ENCODE measurements around the gene OVCH1. TPM values are rescaled to one million over a fixed set of nuclear protein-coding genes. Genes with fewer than 3 reads are reported as not detected.

The OVCH1 gene
- total RNA-seq, 4 donors from 2014 or later: 0.35 to 1.0 TPM; not detected in 2

DNA sequence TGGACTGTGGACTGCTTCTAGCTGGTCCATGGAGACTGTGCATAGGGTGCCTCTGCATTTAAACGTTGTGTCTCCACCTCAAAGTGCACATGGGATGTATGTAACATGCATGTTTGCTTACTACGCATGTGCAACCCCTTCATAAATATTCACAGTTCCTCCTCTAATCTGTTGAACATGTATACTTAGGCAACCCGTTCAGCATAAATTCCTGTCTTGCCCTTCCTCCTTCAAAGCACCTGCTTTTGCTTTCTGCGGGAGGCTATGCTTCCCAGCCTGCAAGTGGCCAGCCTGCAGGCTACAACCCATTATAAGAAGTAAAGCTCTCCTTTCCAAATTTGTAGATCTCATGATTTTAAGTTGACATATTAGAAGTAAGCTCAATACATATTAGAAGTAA lies 33.0 kb upstream of the OVCH1 start:
- DNase-seq: no peak
- TF ChIP-seq, protein P1, sequence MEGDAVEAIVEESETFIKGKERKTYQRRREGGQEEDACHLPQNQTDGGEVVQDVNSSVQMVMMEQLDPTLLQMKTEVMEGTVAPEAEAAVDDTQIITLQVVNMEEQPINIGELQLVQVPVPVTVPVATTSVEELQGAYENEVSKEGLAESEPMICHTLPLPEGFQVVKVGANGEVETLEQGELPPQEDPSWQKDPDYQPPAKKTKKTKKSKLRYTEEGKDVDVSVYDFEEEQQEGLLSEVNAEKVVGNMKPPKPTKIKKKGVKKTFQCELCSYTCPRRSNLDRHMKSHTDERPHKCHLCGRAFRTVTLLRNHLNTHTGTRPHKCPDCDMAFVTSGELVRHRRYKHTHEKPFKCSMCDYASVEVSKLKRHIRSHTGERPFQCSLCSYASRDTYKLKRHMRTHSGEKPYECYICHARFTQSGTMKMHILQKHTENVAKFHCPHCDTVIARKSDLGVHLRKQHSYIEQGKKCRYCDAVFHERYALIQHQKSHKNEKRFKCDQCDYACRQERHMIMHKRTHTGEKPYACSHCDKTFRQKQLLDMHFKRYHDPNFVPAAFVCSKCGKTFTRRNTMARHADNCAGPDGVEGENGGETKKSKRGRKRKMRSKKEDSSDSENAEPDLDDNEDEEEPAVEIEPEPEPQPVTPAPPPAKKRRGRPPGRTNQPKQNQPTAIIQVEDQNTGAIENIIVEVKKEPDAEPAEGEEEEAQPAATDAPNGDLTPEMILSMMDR (IDR thresholded peaks at IDR 0.05): no peak
- TF ChIP-seq POLR2A (IDR thresholded peaks at IDR 0.05): no peak
- no peaks in the 10 kb centered on the region for H3K36me3 ChIP-seq
- no peaks in the 10 kb centered on the region for H3K4me1 ChIP-seq
- intact Hi-C loops (cut with DNase I; ENCODE audit: low total_unique reads): no loop called here
- H3K9me3 ChIP-seq: no peaks in the 10 kb centered on the region
- no peak overlapping the region for H3K4me3 ChIP-seq
- H3K27me3 ChIP-seq: peaks cover 0 to 5% of the 10 kb centered on the region in 2 donors
- H3K27ac ChIP-seq: no peak overlapping the region

DNA sequence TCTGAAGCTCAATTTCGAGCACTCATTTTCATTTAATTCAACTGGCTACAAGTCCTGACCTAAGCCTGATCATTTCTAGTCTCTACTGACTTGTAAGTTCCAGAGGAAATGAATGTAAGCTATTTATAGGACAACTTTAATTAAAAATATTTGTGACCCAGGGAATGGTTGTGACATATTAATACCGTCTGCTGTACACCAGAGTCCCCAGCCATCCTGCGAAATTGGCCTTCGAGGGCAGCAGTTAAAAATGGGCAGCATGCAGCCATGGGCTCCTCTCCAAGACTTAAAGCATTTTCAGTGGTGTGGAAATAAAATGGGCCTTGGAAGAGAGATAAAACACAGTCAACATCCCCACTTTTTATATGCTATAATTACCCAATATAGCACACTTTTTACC lies 30.7 kb upstream of the OVCH1 start:
- Histone ChIP-seq H3K27ac (no peak overlapping the region), H3K4me3 (no peak overlapping the region), H3K4me1 (no peaks in the 10 kb centered on the region), H3K27me3 (peaks cover 0 to 5% of the 10 kb centered on the region in 2 donors), H3K36me3 (no peaks in the 10 kb centered on the region), H3K9me3 (no peaks in the 10 kb centered on the region)
- intact Hi-C loops (cut with DNase I; ENCODE audit: low total_unique reads): no loop called here
- TF ChIP-seq POLR2A (IDR thresholded peaks at IDR 0.05): no peak
- TF ChIP-seq, protein P1 (IDR thresholded peaks at IDR 0.05): no peak
- DNase-seq: no peak

DNA sequence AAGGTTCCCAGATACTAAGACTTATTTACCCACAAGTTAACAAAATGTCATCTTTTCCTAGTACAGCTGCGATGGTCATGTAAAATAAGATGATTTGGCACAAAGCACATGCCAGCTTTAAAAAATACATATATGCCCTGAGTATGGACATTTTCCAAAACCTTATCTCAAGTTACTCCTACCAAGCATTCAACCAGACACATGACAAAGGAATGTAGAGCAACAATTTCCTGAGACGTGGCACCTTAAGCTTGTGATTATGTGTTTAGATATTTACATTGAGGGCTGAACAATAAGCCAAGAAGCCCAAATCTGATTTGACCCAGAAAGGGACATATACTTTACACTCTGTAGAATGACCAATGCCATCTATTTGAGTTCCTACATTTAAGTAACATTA lies 24.5 kb upstream of the OVCH1 start:
- Histone ChIP-seq H3K36me3 (no peaks in the 10 kb centered on the region), H3K4me1 (no peaks in the 10 kb centered on the region), H3K27ac (no peak overlapping the region), H3K27me3 (no peaks in the 10 kb centered on the region), H3K4me3 (no peak overlapping the region), H3K9me3 (no peaks in the 10 kb centered on the region)
- intact Hi-C loops (cut with DNase I; ENCODE audit: low total_unique reads): no loop called here
- no peak for DNase-seq
- no peak for TF ChIP-seq POLR2A (IDR thresholded peaks at IDR 0.05)
- TF ChIP-seq, protein P1 (IDR thresholded peaks at IDR 0.05): no peak

DNA sequence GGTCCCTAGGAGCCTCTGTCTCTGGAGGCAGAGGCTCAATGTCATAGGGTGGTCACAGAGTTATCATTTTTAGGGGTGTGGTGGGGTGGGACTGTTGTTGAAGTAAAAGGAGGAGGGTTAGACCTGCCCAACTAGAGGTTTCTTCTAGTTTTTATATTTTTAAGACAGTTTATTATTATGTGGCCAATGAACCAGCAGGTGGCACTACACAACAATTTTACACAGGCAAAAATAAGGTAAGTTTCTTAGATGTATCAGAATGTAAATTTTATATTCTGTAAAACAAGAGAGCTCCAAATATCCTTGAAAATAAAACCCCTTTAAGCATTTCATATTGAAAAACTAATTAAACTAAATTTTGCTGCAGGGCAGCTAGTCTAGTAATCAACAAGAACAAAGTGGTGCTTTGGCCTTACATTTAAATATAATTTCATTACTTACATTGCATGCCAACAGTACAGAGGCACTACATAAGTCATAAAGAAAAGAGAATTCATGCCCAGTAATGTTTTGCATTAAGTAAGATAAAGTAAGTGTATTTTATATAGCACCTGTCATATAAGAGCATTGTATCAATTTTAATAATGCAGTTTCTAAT lies 22.2 kb upstream of the OVCH1 start:
- H3K27ac ChIP-seq: no peak overlapping the region
- H3K27me3 ChIP-seq: no peaks in the 10 kb centered on the region
- intact Hi-C loops (cut with DNase I; ENCODE audit: low total_unique reads): no loop called here
- H3K36me3 ChIP-seq: no peaks in the 10 kb centered on the region
- no peak overlapping the region for H3K4me3 ChIP-seq
- peak in 1 of 2 donors; percentile 23 for DNase-seq
- H3K4me1 ChIP-seq: no peaks in the 10 kb centered on the region
- H3K9me3 ChIP-seq: no peaks in the 10 kb centered on the region
- TF ChIP-seq, protein P1 (IDR thresholded peaks at IDR 0.05): peak; percentile 54 to 66 (median 58)
- TF ChIP-seq POLR2A (IDR thresholded peaks at IDR 0.05): no peak

DNA sequence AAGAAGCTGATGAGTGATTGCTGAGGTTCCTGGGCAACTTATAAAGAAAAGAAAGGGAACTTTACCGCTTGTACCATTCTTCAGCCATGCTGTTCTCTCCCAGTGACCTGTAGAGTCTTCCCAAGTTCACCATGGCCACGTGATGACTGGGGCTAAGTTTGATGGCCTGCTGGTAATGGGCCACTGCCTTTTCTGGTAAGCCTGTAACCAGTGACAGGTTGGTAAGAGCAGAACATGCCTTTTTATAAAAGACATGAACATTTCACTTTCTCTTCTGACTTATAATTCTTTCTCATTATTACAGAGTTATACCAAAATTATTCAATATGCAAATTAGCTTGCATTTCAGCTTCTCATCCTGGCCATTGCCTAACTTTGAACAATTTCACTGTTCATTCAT lies 20.9 kb upstream of the OVCH1 start:
- H3K27me3 ChIP-seq: no peaks in the 10 kb centered on the region
- H3K36me3 ChIP-seq: no peaks in the 10 kb centered on the region
- H3K4me3 ChIP-seq: no peak overlapping the region
- DNase-seq: no peak
- TF ChIP-seq POLR2A (IDR thresholded peaks at IDR 0.05): no peak
- TF ChIP-seq, protein P1 (IDR thresholded peaks at IDR 0.05): no peak
- no peaks in the 10 kb centered on the region for H3K9me3 ChIP-seq
- H3K4me1 ChIP-seq: no peaks in the 10 kb centered on the region
- intact Hi-C loops (cut with DNase I; ENCODE audit: low total_unique reads): no loop called here
- H3K27ac ChIP-seq: no peak overlapping the region
